Testis (tissue), 2 donors: Measurements from ENCODE around the gene HIF3A.

Source experiments
- POLR2A ChIP-seq: fragments of 450-650 bp; IDR thresholded peaks from one replicate; pipeline ENCODE4 v1.6.1; 2017; ENCODE audit warnings: antibody characterized with exemption, mild to moderate bottlenecking, moderate library complexity
- TF ChIP-seq, protein P1 (sequence below), 3 experiments: fragments of 450-650 bp in 2 of 3; fragments of 200-600 bp in 1 of 3; sonication (generic) in 1 of 3; IDR thresholded peaks; one replicate each; pipeline ENCODE4 v1.5.1; 2016 to 2019; ENCODE audit warnings: antibody characterized with exemption in 3 of 3, mild to moderate bottlenecking in 2 of 3, moderate library complexity in 1 of 3

DNA sequence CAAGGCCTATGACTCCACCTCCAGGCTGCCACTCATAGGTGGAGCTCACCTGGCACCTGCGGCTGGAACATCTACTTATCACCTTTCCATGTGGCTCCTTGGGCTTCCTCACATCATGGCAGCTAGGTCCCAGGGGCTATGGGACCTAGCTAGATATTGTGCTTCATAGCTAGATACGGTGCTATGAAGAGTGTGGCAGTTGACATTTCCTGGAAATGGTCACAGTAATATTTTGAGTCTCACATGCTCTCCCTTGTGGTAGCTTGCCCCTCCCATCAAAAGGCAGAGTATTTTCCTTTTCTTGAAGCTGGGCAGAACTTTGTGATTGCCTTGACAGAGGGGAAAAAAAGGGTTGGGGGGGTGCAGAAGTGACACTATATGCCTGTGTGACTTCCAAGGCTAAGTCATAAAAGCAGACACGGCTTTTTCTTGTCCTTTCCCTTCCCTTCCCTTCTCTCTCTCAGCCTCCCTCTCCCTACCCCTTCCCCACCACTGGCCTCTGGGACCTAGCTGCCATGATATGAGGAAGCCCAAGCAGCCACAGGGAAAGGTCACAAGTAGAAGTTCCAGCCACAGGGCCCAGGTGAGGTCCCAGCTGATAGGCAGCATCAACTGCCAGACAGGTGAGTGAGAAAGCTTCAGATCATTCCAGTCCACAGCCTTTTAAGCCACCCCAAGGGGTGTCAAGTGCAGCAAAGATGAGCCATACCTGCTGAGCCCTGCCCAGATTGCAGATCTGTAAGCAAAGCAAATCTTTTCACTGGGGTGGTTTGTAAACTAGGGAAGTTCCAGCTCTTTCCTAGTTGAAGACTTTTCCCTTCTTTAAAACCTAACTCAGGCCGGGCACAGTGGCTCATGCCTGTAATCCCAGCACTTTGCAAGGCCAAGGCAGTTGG, 6.9 kb upstream of the HIF3A start:
- TF ChIP-seq, protein P1, sequence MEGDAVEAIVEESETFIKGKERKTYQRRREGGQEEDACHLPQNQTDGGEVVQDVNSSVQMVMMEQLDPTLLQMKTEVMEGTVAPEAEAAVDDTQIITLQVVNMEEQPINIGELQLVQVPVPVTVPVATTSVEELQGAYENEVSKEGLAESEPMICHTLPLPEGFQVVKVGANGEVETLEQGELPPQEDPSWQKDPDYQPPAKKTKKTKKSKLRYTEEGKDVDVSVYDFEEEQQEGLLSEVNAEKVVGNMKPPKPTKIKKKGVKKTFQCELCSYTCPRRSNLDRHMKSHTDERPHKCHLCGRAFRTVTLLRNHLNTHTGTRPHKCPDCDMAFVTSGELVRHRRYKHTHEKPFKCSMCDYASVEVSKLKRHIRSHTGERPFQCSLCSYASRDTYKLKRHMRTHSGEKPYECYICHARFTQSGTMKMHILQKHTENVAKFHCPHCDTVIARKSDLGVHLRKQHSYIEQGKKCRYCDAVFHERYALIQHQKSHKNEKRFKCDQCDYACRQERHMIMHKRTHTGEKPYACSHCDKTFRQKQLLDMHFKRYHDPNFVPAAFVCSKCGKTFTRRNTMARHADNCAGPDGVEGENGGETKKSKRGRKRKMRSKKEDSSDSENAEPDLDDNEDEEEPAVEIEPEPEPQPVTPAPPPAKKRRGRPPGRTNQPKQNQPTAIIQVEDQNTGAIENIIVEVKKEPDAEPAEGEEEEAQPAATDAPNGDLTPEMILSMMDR (IDR thresholded peaks at IDR 0.05), result no peak
- no peak for TF ChIP-seq POLR2A
